KBM-7 (cell line): ENCODE data around the gene CIART.
A peak's percentile ranks its signal among the peaks of the same experiment; 100 is the strongest.

ENCODE experiments used
- DNase-seq: peaks from one replicate; pipeline ENCODE4 v3.0.0-alpha.2; 2015
- in situ Hi-C: fragments of 300-500 bp; cut with MboI; formaldehyde crosslinking; loops from 2 replicates; pipeline ENCODE4 v1.14.3; 2020; ENCODE audit warnings: low sequenced_read_pairs, low pct_unique_long_range_greater_than_20kb, mixed read lengths

Gene CIART

GRCh38 chr1:150259758-150260669 lies 22.3 kb upstream of the CIART start:
- DNase-seq: peak; percentile 62
- in situ Hi-C loops: no loop called here

GRCh38 chr1:150261367-150261766 lies 21.0 kb upstream of the CIART start:
- DNase-seq: no peak
- in situ Hi-C loops: no loop called here

- in situ Hi-C loops: no loop called here
- no peak for DNase-seq
Measured at GRCh38 chr1:150262388-150263320, 19.7 kb upstream of the CIART start.

DNA sequence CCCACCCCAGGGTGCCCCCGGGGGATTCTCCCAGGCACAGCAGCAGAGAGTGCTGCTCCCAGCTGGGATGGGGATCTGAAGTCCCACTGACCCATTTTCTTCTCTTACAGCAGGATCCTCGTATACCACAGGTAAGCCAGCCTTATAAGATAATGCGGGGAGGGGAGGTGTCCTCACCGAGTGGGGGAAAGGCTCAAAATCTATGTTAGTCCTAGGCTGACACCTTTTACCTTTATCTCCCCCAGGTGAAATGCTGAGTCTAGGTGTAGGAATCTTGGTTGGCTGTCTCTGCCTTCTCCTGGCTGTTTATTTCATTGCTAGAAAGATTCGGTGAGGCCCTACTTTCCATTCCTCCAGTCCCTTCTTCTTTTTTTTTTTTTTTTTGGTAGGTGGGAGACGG lies 18.8 kb upstream of the CIART start:
- in situ Hi-C loops: no loop called here
- DNase-seq: no peak

DNA sequence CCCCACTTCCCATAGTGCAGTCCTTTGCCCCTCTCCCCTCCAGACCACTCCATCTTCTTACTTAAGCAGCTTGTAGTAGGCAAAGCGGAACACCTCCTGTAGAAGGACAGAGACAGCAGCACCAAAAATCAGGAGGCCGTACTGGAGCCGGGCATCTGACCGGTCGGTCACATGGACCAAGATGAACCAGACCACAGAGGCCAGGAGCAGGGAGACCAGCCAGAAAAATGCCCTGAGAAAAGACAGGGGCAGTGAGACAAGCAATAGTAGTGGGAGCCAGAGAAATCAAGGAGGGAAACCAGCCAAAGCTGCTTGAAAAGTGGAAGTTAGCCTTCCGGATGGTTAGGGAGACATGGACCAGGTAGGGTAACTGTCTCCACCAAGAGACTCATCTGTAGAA lies 14.5 kb upstream of the CIART start:
- in situ Hi-C loops: no loop called here
- DNase-seq: no peak

DNA sequence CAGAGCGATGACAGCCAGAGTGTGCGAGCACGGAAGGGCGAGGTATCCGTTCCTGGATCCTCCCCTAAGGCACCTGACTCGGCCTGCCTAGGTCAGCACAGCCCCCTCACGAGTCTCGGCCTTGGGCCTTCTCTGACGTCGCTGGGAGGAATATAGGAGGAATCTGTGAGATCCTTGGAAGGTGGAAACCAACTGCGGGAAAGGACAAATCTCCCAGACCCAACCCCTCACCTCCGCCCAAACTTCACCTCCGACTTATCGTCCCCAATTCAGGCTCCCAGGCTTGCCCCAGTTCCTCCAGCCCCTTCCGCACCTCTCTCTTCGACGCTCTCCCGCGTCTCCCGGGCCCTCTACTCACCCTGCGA lies 14.0 kb upstream of the CIART start:
- peak; percentile 28 for DNase-seq
- in situ Hi-C loops: no loop called here

DNA sequence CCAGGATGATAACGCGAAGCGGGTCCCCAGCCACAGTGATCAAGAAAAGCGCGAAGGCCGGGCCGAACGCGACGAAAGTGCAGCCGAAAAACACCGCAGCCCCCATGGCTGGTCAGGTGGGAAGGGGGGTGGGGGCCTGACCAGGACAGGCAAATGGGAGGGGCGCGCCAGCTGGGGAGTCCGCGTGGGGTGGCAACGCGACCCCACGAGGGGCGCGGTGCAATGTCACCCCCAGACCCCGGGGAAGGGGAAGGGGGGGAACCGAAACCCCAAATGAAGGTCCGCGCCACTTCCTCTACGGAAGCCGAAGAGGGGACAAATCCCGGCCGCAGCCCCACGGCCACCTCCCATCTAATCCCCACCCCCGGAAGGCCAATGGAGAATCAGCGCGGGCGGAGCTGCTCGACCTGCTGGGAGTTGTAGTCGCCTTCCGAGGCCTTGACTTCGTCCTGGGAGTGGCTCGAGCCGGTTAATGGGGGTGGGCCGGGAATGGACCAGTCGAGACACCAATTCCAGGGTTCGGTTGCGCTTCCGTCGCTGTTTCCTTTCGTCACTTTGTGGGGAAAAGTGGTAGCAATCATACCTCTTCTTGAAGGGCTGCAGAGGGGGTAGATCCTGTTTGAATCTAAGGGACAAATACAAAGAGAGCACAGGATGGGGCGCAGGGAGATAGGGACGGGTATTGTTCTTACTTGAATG lies 13.5 kb upstream of the CIART start, which contains the start of gene APH1A:
Gene APH1A (minus strand): TSS at position 312 of the 699 bp plus-strand sequence. CDS start 206 bp downstream, at position 106.
- DNase-seq: peak; percentile 97
- in situ Hi-C loops: no loop called here

GRCh38 chr1:150269451-150269850 lies 12.9 kb upstream of the CIART start:
- in situ Hi-C loops: no loop called here
- DNase-seq: no peak

DNA sequence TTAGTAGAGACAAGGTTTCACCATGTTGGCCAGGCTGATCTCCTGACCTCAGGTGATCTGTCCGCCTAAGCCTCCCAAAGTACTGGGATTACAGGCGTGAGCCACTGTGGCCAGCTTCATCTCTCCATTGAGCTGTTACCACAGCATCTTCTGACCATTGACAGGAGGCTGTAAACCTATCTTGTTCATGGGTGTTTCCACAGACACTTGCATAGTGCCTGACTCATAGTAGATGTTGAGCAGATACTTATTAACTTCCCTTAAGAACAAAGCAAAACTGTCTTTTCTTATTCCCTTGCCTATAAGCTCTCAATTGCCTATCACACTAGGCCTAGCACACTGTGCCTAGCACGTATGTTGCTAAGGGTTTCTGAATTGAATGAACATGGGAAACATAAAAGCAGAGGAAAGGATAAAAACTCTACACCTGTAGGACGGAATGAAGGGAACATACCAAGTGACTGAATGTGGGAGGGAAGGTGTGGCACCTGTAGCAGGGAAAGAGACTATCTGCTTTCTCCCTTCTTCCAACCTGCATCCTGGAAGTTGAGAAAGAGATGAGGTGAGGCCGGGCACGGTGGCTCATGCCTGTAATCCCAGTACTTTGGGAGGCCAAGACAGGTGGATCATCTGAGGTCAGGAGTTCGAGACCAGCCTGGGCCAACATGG lies 10.9 kb upstream of the CIART start:
- in situ Hi-C loops: no loop called here
- no peak for DNase-seq

- no peak for DNase-seq
- in situ Hi-C loops: no loop called here
Measured at GRCh38 chr1:150273311-150273710, 9.0 kb upstream of the CIART start.

- in situ Hi-C loops: no loop called here
- no peak for DNase-seq
Measured at GRCh38 chr1:150280138-150280707, 2.1 kb upstream of the CIART start.

- DNase-seq: peak; percentile 75
Measured at GRCh38 chr1:150281221-150281757, 1.1 kb upstream of the CIART start.

DNA sequence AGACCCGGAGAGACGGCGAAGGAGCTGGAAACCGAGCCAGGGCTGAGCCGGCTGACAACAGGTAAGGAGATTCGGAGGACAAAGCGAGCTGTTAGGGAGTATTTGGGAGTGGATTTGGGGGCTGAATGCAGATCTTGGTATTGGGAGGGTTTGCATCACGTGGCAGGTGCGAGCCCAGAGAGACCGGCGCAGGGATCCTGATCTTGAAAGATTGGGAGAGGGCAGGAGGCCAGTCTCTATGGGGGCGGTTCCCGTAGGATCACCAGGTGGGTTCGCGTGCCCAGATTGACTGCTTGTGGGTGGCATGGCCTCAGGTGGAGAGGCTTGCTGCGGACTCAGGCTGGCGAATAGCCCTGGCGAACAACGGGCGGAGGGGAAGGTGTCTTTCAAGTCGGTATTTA lies 204 bp downstream of the CIART start:
- in situ Hi-C loops: no loop called here
- no peak for DNase-seq

More at GRCh38 chr1:150281221-150281757, 1.1 kb upstream of the CIART start:
- in situ Hi-C loops: no loop called here

DNA sequence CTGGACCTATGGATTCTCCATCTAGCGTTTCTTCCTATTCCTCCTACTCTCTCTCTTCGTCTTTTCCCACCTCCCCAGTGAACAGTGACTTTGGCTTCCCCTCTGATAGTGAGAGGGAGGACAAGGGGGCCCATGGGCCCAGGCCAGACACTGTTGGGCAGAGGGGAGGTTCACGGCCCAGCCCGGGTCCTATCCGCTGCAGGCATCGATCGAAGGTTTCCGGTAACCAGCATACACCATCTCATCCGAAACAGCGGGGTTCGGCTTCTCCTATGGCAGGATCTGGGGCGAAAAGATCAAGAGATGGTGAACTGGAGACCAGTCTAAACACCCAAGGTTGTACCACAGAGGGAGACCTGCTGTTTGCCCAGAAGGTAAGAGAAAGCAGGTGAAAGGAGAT lies 906 bp downstream of the CIART start:
- in situ Hi-C loops: no loop called here

DNA sequence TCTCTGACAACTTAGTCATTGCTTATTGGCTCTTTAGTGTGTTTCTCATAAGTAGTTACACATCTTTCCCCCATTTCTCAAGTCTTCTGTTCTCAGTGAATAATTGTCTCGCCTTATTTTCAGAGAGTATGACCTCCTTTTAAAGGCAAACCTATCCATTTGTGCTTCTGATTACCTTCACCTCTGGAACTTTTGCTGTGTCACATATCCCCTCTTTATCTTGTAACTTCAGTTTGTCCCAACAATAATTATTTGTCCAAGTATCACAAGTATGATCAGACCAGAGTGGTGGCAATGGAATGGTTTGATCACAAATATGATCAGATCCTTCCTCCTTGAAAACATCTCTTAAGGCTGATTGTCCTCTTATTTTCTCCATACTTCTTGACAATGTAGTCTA lies 6.0 kb downstream of the CIART start:
- in situ Hi-C loops: no loop called here
- no peak for DNase-seq

More for the DNA sequence above, 906 bp downstream of the CIART start:
- no peak for DNase-seq

DNA sequence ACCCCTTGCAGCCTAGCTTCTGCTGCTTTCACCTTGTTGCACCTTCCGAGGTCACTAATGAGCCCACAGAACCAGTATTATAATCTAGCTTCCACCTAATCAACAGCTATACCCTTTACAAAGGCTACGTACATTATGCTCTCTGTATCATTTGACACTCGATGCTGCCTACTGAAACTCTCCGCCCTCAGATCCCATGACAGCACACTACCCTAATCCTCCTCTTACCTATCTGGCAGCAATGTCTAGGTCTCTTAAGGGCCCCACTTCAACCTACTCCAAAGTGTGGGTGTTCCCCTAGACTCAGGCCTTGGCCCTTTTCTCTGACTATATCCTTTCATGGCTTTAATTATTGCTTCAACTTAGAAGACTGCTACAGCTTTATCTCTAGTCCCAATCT lies 6.5 kb downstream of the CIART start:
- no peak for DNase-seq
- in situ Hi-C loops: no loop called here

DNA sequence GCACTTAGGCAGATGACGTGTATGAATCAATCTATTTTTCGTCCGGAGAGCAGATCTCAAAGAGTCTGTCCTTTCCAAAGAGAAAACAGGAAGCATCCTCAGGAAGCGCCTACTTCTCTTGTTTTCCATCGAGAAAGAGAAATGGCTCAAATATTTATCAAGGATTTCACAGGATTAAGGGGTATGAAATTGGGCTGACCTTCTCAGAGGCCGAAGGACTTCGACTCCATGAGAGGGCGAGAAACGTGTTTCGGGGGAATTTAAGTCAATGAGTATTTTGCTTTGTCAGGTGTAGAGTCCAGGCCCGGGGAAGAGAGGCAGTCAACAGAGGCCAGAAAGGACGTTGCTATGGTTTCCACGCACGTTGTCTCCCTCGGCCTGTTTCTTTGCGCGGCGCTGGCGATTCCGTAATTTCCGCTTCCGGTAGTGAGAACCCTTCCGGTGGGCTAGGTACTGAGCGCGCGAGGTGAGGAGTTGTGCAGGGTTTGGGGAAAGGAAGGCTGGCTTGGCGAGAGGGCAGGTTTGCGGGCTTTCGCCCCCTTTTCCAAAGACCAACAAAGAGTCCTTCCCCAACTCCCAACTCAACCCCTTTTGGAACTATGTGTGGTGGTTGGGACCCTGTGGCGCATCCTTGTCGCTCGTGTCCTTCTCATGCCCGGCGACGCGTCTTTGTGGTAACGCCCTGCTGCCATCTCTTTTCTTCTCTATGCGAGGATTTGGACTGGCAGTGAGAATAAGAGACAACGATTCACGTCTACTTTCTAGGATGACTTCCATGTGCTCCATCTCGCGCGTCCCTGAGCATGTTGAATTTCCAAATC lies 11.3 kb downstream of the CIART start, which contains the start of gene MRPS21:
Gene MRPS21 (plus strand): TSS at position 429 of the 821 bp plus-strand sequence. CDS start 506 bp downstream, outside the sequence.
- peak; percentile 96 for DNase-seq
- in situ Hi-C loops: no loop called here
